GM19438 (cell line): ENCODE measurements around the gene CELF5.
"Not testable (repeated sequence)": the region's sequence is repeated elsewhere in the genome, so short reads cannot be mapped to it uniquely, and the experiment has no call there.

Source experiments
- ATAC-seq: cut with Tn5 transposase; IDR thresholded peaks from one replicate; pipeline ENCODE4 v1.9.1; 2021; ENCODE audit warnings: low read depth; ENCODE audit not compliant: unreplicated experiment

Gene CELF5

GRCh38 chr19:3189702-3190469, 34.6 kb upstream of the CELF5 start:
- no peak for ATAC-seq

GRCh38 chr19:3190470-3190770, 34.0 kb upstream of the CELF5 start:
- ATAC-seq, result no peak

GRCh38 chr19:3190921-3191805, 33.3 kb upstream of the CELF5 start:
- no peak for ATAC-seq

- ATAC-seq, result not testable (repeated sequence)
These were observed 32.7 kb upstream of the CELF5 start for GRCh38 chr19:3191806-3192104.

GRCh38 chr19:3192228-3192635, 32.2 kb upstream of the CELF5 start:
- ATAC-seq, result no peak

- ATAC-seq, result no peak
These were observed 31.8 kb upstream of the CELF5 start for GRCh38 chr19:3192684-3193083.

- no peak for ATAC-seq
These were observed 31.0 kb upstream of the CELF5 start for GRCh38 chr19:3193256-3194105.

GRCh38 chr19:3194106-3195087, 30.1 kb upstream of the CELF5 start:
- no peak for ATAC-seq

- no peak for ATAC-seq
These were observed 28.2 kb upstream of the CELF5 start for GRCh38 chr19:3196064-3196932.

- no peak for ATAC-seq
These were observed 27.6 kb upstream of the CELF5 start for GRCh38 chr19:3196933-3197205.

GRCh38 chr19:3198901-3199700, 25.4 kb upstream of the CELF5 start:
- ATAC-seq, result no peak

GRCh38 chr19:3201072-3201700, 23.3 kb upstream of the CELF5 start:
- ATAC-seq, result no peak

- ATAC-seq, result no peak
These were observed 22.6 kb upstream of the CELF5 start for GRCh38 chr19:3201911-3202310.

GRCh38 chr19:3202346-3202745, 22.1 kb upstream of the CELF5 start:
- ATAC-seq, result no peak

GRCh38 chr19:3202895-3203294, 21.6 kb upstream of the CELF5 start:
- not testable (repeated sequence) for ATAC-seq

GRCh38 chr19:3203805-3204645, 20.4 kb upstream of the CELF5 start:
- ATAC-seq, result no peak

- no peak for ATAC-seq
These were observed 19.7 kb upstream of the CELF5 start for GRCh38 chr19:3204646-3205275.
